Measurements from ENCODE around the gene USB1. TPM values are rescaled to one million over a fixed set of nuclear protein-coding genes. Genes with fewer than 3 reads are reported as not detected.
A peak's percentile ranks its signal among the peaks of the same experiment; 100 is the strongest.

The USB1 gene
- total RNA-seq, 2 experiments from 2014 or later, result 67.0 to 68.6 TPM

DNA sequence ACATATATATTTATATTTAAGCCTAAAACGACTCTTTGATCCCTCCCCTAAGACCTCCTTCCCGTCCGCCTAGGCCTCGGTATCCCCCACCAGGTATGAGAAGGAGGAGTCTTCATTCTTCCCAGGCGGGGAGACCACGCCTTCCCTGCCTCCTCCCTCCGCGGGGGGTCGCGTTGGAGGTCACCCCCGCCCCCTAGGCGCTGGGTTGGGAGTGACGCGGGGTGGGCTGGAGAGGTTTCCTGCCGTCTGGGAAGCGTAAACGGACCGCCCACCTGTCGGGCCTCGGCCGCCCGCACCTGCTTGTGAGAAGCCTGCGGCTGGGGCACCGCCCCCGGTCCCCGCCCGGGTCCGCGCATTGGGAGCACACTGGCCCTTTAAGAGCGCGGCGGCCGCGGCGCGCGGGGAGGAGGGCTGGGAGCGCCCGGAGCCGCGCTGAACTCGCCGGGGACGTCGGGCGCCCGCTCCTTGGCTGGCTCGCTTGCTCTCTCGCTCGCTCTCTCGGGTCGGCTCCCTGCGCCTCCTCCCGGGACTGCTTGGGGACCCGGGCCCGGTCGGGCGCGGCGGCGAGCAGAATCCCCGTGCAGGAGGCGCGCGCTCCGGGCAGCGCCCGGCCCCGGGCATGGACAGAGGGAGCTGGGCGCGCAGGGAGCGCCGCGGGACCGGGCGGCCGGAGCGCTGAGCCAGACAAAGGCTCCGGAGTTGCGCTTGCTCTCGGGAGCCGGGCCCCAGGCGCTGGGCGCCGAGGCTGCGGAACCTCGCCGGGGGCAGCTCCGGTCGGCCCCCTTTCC lies 24.3 kb downstream of the USB1 start, which contains the start of gene MMP15:
Gene MMP15, plus strand, starts transcription at position 404 of the 788 bp plus-strand sequence. CDS start 597 bp downstream, outside the sequence.
- Mint-ChIP-seq H3K9me3 (ENCODE audit: insufficient read depth) (no peaks in the 10 kb centered on the region), H3K27ac (peak within 1 kb of the TSS; percentile 72)

DNA sequence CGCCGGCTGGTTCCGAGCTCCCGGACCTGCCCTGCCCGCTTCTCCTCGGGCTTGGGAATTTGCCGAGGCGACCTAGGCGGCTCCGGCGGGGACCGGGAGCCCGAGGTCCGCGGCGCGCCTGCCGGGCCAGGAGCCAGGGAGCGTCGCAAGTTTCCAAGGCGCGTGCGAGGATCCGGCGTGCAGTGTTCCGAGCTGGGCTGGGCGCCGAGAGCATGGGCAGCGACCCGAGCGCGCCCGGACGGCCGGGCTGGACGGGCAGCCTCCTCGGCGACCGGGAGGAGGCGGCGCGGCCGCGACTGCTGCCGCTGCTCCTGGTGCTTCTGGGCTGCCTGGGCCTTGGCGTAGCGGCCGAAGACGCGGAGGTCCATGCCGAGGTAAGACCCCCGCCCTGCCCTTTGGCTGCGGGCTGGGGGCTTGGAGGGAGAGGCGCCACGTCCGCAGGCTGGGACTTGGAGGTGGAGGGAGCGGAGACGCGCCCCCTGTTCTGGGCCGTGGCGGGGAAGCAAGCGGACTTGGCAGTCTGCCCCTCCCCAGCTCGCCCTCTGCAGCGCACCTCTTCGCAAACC lies 25.0 kb downstream of the USB1 start:
- ChIA-PET CTCF (interaction anchor here (1.7 kb wide), 1 partner anchor 96 kb away, joined by 4 read pairs; no protein-coding TSS in a partner anchor), POLR2A (no interaction called here)
- Mint-ChIP-seq H3K36me3 (ENCODE audit: low read depth) (no peaks in the 10 kb centered on the region), H3K4me1 (ENCODE audit: low read depth) (peaks cover 9% of the 10 kb centered on the region), H3K4me3 (peak overlapping the region; percentile 31), H3K27ac (no peak overlapping the region), H3K27me3 (ENCODE audit: low read depth) (peaks cover 14% of the 10 kb centered on the region), H3K9me3 (ENCODE audit: insufficient read depth) (no peaks in the 10 kb centered on the region)
- ATAC-seq (peak; percentile 18), DNase-seq (no peak)

More for the DNA sequence above, 24.3 kb downstream of the USB1 start, which contains the start of gene MMP15:
- H3K4me1 Mint-ChIP-seq (ENCODE audit: low read depth), result peaks cover 13% of the 10 kb centered on the region
- ChIA-PET POLR2A (interaction anchor here (0.8 to 1.0 kb wide), 2 partner anchors 15 to 104 kb away, joined by 3 read pairs; partner anchors contain the start of gene CFAP20), CTCF (interaction anchor here (0.8 to 2.5 kb wide), 5 partner anchors 21 to 101 kb away, joined by 3 to 14 read pairs (median 4); no protein-coding TSS in a partner anchor)
- DNase-seq, result peak; percentile 66
- peaks cover 4% of the 10 kb centered on the region for H3K36me3 Mint-ChIP-seq (ENCODE audit: low read depth)
- H3K4me3 Mint-ChIP-seq, result peak within 1 kb of the TSS; percentile 81
- H3K27me3 Mint-ChIP-seq (ENCODE audit: low read depth), result peaks cover 14% of the 10 kb centered on the region
- peak; percentile 77 for ATAC-seq

DNA sequence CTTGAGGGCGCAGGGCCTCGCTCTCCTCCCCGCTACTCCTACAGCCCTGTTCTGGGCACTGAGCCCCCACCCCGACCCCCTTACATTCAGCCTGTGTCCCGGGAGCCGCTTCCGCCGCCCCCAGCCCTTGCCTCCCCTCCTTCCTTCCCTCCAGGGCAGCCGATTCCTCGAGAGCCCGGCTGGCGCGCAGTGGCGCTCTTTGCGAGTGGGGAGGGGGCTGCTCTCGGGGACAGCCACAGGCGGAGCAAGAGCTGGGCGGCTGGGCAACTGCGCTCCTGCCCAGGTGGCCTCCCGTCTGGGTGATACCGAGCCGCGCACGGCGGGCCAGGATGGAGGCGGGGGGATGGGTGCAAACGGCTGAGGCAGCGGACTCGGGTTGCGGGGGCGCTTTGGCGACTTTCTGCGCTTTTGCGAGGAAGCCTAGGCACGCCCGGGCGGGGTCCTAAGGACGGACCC lies 25.5 kb downstream of the USB1 start:
- Mint-ChIP-seq H3K4me3 (peak overlapping the region; percentile 31), H3K4me1 (ENCODE audit: low read depth) (peaks cover 9% of the 10 kb centered on the region), H3K9me3 (ENCODE audit: insufficient read depth) (no peaks in the 10 kb centered on the region), H3K27me3 (ENCODE audit: low read depth) (peaks cover 14% of the 10 kb centered on the region), H3K36me3 (ENCODE audit: low read depth) (no peaks in the 10 kb centered on the region), H3K27ac (no peak overlapping the region)
- ATAC-seq (no peak), DNase-seq (no peak)
- POLR2A ChIA-PET, result no interaction called here
- CTCF ChIA-PET, result interaction anchor here (1.6 to 1.7 kb wide), 2 partner anchors 24 to 96 kb away, joined by 3 to 4 read pairs; no protein-coding TSS in a partner anchor

DNA sequence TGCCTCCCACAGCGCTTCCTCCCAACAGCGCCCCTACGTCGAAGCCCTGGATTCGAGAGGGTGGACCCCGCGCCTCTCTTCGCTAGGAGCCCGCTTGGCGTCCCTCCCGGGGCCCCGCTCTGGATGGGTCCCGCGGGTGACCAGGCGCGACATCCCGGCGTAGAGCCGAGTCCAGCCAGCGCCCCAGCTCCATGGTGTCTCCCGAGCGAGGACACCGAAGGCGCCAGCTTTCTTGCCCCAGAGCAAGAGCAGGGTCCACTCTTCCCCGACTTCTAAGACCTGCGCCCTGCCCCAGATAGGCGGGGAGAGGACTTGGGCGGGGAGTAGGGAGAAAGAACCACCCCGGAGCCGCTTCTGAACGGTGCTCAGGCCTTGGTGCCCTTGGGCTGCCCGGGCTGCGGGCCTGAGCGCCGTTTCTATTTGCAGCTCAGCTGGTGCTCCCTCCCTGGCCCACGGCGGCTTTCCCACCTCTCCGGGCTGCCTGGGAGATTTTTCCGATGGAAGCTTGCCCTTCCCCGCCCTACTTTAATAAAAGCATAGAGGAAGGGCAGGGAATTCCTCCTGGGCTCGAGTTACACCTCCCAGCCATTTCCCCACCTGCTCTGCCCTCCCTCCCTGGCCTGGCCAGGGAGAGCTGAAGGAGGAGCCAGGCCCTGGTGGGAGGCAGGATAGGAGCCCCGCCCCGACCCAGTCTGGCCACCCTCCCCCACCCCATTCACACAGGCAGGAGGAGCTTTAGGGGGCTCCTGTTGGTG lies 26.1 kb downstream of the USB1 start:
- peaks cover 9% of the 10 kb centered on the region for H3K4me1 Mint-ChIP-seq (ENCODE audit: low read depth)
- H3K27me3 Mint-ChIP-seq (ENCODE audit: low read depth), result peaks cover 14% of the 10 kb centered on the region
- H3K27ac Mint-ChIP-seq, result no peak overlapping the region
- POLR2A ChIA-PET, result no interaction called here
- peak overlapping the region; percentile 31 for H3K4me3 Mint-ChIP-seq
- no peak for DNase-seq
- no peaks in the 10 kb centered on the region for H3K9me3 Mint-ChIP-seq (ENCODE audit: insufficient read depth)
- no peak for ATAC-seq
- CTCF ChIA-PET, result interaction anchor here (1.1 to 1.7 kb wide), 3 partner anchors 25 to 728 kb away, joined by 3 to 4 read pairs (median 3); no protein-coding TSS in a partner anchor
- no peaks in the 10 kb centered on the region for H3K36me3 Mint-ChIP-seq (ENCODE audit: low read depth)

DNA sequence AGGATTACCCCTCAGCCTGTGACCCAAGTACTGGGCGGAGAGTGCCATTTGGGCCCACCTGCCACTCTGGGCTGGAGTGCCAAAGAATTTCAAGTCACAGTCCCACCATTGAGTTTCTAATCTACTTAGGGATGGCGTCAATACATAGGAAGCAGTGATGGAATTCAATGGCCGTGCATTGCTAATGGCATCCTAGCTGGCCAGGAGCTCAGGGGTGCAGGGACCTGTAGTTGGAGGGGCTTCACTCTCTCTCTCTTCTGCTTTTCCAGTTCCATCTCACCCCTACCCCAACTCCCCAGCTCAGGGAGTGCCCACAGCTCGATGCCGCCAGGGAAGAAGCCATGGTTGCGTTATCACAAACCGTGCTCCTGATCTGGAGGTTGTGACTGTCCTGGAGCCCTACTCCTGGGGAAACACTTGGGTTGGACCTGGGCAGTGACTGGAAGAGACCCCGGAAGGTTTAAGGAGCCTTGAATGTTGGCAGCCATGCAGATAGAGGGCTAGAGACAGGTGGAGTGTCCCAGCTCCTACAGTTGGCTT lies 26.8 kb downstream of the USB1 start:
- H3K4me1 Mint-ChIP-seq (ENCODE audit: low read depth), result peaks cover 9% of the 10 kb centered on the region
- ATAC-seq (no peak), DNase-seq (no peak)
- no peak overlapping the region for H3K27ac Mint-ChIP-seq
- ChIA-PET CTCF (interaction anchor here (1.1 to 1.6 kb wide), 3 partner anchors 26 to 728 kb away, joined by 3 to 4 read pairs (median 3); partner anchors contain the start of gene CFAP20), POLR2A (no interaction called here)
- H3K9me3 Mint-ChIP-seq (ENCODE audit: insufficient read depth), result no peaks in the 10 kb centered on the region
- no peaks in the 10 kb centered on the region for H3K36me3 Mint-ChIP-seq (ENCODE audit: low read depth)
- H3K4me3 Mint-ChIP-seq, result no peak overlapping the region
- peaks cover 14% of the 10 kb centered on the region for H3K27me3 Mint-ChIP-seq (ENCODE audit: low read depth)

DNA sequence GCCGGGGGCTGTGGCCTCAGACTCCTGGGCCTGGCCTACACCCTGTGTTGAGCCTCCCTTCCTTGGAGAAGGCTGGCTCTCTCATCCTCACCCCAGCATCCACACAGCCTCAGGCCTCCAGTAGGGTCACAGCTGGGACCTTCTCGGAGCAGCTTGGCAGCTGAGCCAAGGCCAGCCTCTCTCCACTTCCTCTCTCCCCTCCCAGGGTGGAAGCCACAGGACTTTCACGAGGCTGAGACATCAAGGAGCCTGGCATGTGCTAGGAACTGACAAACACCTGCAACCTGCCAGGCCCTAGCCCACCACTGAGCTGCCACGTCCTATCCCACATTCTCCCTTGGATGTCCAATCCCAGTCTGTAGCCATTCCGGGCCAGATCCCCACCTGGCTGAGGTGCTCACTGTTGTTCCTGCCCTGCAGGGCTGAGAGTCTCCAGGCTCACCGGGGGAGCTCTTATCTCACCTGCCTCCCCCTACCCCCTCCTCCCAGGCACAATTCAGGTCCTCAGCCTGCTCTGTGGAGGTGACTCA lies 27.4 kb downstream of the USB1 start:
- CTCF ChIA-PET, result interaction anchor here (1.1 to 1.5 kb wide), 2 partner anchors 101 to 727 kb away, joined by 3 to 4 read pairs; partner anchors contain the start of gene CFAP20
- no peak overlapping the region for H3K27ac Mint-ChIP-seq
- no peak overlapping the region for H3K4me3 Mint-ChIP-seq
- ATAC-seq, result no peak
- peaks cover 14% of the 10 kb centered on the region for H3K27me3 Mint-ChIP-seq (ENCODE audit: low read depth)
- peaks cover 9% of the 10 kb centered on the region for H3K4me1 Mint-ChIP-seq (ENCODE audit: low read depth)
- no peaks in the 10 kb centered on the region for H3K36me3 Mint-ChIP-seq (ENCODE audit: low read depth)
- H3K9me3 Mint-ChIP-seq (ENCODE audit: insufficient read depth), result no peaks in the 10 kb centered on the region
- DNase-seq, result no peak
- POLR2A ChIA-PET, result no interaction called here

DNA sequence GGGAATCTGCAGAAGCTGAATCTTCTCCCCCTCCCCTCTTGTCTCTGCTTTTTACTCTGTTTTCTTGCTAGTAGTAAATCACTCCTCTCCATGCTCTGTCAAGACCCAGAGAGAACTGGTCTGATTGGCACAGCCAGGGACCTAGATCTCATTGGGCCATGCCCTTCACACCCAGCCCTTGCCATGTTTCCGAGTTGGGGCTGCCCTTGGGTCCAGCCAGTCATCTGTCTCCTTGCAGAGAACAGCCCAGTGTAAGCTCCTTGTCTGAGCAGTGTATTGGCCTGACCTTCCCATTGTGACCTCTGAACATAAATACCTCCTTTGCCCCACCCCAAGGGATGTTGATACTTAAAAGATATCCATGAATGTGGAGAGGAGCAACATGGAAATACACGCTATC lies 28.2 kb downstream of the USB1 start:
- DNase-seq (no peak), ATAC-seq (no peak)
- POLR2A ChIA-PET, result interaction anchor here (0.5 kb wide), 1 partner anchor 445 kb away, joined by 3 read pairs; no protein-coding TSS in a partner anchor
- CTCF ChIA-PET, result interaction anchor here (1.5 kb wide), 1 partner anchor 100 kb away, joined by 4 read pairs; the partner anchor contains the start of gene CFAP20
- peaks cover 14% of the 10 kb centered on the region for H3K27me3 Mint-ChIP-seq (ENCODE audit: low read depth)
- no peaks in the 10 kb centered on the region for H3K36me3 Mint-ChIP-seq (ENCODE audit: low read depth)
- no peaks in the 10 kb centered on the region for H3K9me3 Mint-ChIP-seq (ENCODE audit: insufficient read depth)
- no peak overlapping the region for H3K27ac Mint-ChIP-seq
- H3K4me3 Mint-ChIP-seq, result no peak overlapping the region
- peaks cover 8% of the 10 kb centered on the region for H3K4me1 Mint-ChIP-seq (ENCODE audit: low read depth)

DNA sequence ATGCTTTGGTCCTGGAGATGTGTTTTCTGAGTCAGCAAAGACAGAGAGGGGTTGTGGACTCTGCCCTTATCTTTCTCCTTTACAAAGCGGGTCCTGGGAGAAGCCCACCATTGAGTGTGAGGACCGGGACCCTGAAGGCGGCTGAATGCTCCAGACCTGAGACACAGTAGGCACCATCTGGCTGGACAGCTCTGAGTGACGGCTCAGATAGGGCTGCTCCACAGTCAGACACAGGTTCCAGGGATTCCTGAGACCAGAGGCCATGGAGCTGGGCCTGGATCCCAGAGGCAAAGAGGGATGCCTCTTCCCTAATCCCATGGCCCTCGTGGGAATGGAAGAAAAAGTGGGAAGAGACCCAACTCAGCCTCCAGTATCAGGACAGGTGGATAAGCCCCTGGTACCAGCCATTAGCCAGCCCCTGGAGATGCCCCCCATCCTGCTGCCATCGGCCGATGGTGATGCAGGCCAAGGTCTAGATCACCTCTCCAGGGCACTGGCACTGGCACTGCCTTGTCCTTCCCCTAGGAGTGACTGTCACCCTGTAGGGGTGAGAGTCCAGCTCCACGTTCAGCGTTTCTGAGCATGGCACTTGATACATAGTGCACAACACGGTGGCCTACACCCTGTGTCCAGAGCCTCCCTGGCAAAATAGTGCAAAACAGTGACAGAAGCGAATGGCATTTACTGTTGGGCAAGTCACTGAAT lies 29.1 kb downstream of the USB1 start:
- ChIA-PET POLR2A (no interaction called here), CTCF (no interaction called here)
- Mint-ChIP-seq H3K27ac (no peak overlapping the region), H3K27me3 (ENCODE audit: low read depth) (peaks cover 8% of the 10 kb centered on the region), H3K4me3 (no peak overlapping the region), H3K4me1 (ENCODE audit: low read depth) (peaks cover 2% of the 10 kb centered on the region), H3K9me3 (ENCODE audit: insufficient read depth) (no peaks in the 10 kb centered on the region), H3K36me3 (ENCODE audit: low read depth) (no peaks in the 10 kb centered on the region)
- DNase-seq, result no peak
- no peak for ATAC-seq

DNA sequence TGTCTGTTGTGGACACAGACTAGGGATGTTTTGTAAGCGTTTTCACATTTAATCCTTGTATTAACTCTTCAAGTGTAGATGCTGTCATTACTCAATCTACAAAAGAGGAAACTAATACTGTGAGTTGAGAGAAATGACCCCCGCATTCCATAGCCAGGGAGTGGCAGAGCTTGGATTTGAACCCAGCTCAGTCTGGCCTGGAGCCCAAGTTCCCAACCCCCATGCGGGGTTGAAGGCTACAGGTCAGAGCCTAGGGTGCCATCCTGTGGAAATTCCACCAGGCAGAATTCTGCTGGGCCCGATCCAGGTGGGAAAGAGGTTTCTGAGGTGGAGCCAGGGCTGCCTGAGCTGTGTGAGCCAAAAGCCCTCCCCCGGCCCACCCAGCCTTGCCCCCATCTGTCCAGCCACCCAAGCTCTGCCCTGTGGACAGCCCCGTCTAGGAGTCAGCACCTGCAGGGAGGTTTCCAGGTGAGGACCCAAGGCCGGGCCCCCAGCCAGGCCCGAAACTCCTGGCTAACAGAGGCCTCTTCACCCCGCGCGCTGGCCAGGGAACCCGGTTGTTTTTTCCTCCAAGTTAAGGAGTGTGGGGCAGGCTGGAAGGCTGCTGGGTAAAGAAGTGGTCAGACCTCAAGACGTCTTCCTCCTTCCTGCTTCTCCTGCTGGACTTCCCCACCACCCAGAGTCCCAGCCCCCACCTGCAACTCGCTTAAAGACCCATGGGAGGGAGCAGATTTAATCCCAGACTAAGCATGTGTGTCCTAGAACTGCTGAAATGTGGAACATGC lies 30.0 kb downstream of the USB1 start:
- H3K36me3 Mint-ChIP-seq (ENCODE audit: low read depth), result no peaks in the 10 kb centered on the region
- H3K27me3 Mint-ChIP-seq (ENCODE audit: low read depth), result peaks cover 8% of the 10 kb centered on the region
- ATAC-seq (no peak), DNase-seq (no peak)
- POLR2A ChIA-PET, result no interaction called here
- peaks cover 2% of the 10 kb centered on the region for H3K4me1 Mint-ChIP-seq (ENCODE audit: low read depth)
- no peaks in the 10 kb centered on the region for H3K9me3 Mint-ChIP-seq (ENCODE audit: insufficient read depth)
- no peak overlapping the region for H3K27ac Mint-ChIP-seq
- CTCF ChIA-PET, result no interaction called here
- H3K4me3 Mint-ChIP-seq, result no peak overlapping the region

DNA sequence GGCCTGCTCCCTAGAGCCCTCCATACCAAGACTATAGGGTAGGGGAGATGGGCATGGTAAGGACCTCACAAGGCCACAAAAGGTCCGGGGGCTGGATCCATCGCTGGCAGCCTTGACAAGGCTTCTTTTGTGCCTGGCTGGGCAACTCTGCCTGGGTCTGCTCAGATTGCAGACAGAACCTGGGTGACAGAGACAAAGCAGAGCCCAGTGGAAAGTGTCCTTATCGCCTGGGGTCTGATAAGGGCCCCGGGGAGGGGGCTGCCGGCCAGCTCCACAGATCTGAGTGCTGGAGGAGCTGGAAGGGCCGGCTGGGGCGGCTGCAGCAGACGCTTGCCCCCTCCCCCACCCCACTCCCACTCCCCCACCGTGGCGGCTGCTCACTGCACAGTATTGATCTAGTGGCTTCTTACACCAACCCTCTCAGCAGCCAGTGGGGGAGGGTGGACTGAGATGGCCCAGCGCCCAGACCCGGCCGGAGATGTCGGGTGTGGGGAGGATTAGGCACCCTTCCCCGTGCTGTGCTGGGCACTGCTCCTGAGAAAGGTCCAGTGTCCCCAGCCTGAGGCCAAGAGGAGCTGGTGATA lies 31.6 kb downstream of the USB1 start:
- no peaks in the 10 kb centered on the region for H3K4me1 Mint-ChIP-seq (ENCODE audit: low read depth)
- CTCF ChIA-PET, result interaction anchor here (1.1 kb wide), 2 partner anchors 9 to 94 kb away, joined by 3 to 4 read pairs; no protein-coding TSS in a partner anchor
- H3K27me3 Mint-ChIP-seq (ENCODE audit: low read depth), result peaks cover 5% of the 10 kb centered on the region
- ATAC-seq, result no peak
- no peaks in the 10 kb centered on the region for H3K9me3 Mint-ChIP-seq (ENCODE audit: insufficient read depth)
- POLR2A ChIA-PET, result no interaction called here
- DNase-seq, result no peak
- no peaks in the 10 kb centered on the region for H3K36me3 Mint-ChIP-seq (ENCODE audit: low read depth)
- no peak overlapping the region for H3K27ac Mint-ChIP-seq
- no peak overlapping the region for H3K4me3 Mint-ChIP-seq

Data from activated CD8-positive, alpha-beta T cell treated with anti-CD3 and anti-CD28 coated beads, Interleukin-2, amount 10 ng/mL, durations not matched to agents 7 days and 5 days (primary cell).